DND-41 (cell line): ENCODE results near the gene PLCB4.

Source experiments
- EZH2 ChIP-seq: IDR thresholded peaks from 3 replicates; pipeline ENCODE4 v1.6.1; 2012; ENCODE audit warnings: borderline replicate concordance, low read depth, mild to moderate bottlenecking, moderate library complexity, low read length, inconsistent platforms; ENCODE audit not compliant: severe bottlenecking
- TF ChIP-seq, protein P1 (sequence below): IDR thresholded peaks from 2 replicates; pipeline ENCODE4 v1.5.1; 2012; ENCODE audit warnings: borderline replicate concordance, low read length, moderate library complexity, mild to moderate bottlenecking; ENCODE audit not compliant: poor library complexity, severe bottlenecking; ENCODE audit errors: extremely low read depth

DNA sequence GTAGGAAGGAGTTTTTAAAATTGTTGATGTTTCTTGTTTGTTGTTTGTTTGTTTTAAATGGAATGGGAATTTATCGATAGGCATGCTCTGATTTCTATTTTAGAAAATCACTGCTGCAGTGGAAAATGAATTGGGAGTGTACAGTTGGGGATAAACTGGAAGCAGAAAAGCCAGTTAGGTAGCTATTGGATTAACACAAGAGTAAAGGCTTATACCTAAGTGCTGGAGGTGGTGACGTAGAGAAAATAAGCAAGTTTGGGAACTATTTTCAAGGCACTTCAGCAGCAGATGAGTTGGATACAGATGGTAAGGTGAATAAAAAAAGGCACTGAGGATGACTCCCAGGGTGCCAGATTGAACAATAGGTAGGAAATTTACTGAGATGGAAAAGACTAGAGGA is 164.9 kb downstream of the PLCB4 start:
- TF ChIP-seq EZH2: no peak
- TF ChIP-seq, protein P1, sequence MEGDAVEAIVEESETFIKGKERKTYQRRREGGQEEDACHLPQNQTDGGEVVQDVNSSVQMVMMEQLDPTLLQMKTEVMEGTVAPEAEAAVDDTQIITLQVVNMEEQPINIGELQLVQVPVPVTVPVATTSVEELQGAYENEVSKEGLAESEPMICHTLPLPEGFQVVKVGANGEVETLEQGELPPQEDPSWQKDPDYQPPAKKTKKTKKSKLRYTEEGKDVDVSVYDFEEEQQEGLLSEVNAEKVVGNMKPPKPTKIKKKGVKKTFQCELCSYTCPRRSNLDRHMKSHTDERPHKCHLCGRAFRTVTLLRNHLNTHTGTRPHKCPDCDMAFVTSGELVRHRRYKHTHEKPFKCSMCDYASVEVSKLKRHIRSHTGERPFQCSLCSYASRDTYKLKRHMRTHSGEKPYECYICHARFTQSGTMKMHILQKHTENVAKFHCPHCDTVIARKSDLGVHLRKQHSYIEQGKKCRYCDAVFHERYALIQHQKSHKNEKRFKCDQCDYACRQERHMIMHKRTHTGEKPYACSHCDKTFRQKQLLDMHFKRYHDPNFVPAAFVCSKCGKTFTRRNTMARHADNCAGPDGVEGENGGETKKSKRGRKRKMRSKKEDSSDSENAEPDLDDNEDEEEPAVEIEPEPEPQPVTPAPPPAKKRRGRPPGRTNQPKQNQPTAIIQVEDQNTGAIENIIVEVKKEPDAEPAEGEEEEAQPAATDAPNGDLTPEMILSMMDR: no peak
